ENCODE data around the gene NAMPT. TPM values are rescaled to one million over a fixed set of nuclear protein-coding genes. Genes with fewer than 3 reads are reported as not detected.

Gene NAMPT
- total and polyA plus RNA-seq, 9 of the 15 experiments (the other 6 are each of a cell fraction or from before 2014, with no cell fraction given) = 41.1 to 160 (median 106) TPM

GRCh38 chr7:106285855-106286492, 1.2 kb upstream of the NAMPT start:
- H3K27ac ChIP-seq (ENCODE audit: extremely low read depth, low read depth, low read length) = peak overlapping the region; percentile 91
- H3K4me3 ChIP-seq = peak overlapping the region; percentile 73
- H3K9me1 ChIP-seq (ENCODE audit: control insufficient read depth, insufficient read depth, low read length) = no peaks in the 10 kb centered on the region
- H4K20me1 ChIP-seq (replicated peaks; ENCODE audit: control insufficient read depth, insufficient read depth, low read length) = peaks cover 4% of the 10 kb centered on the region; the same call in 1 of the 2 replicates
- H3K4me1 ChIP-seq (replicated peaks in 1 of 2; ENCODE audit: control insufficient read depth in 2 of 2, insufficient read depth in 2 of 2, low read length in 2 of 2) = peaks cover 11 to 24% of the 10 kb centered on the region in 2 experiments
- peak overlapping the region; percentile 91 to 96 for H3K9ac ChIP-seq (ENCODE audit: insufficient read depth in 1 of 2, low read depth in 2 of 2, low read length in 2 of 2)
- ChIA-PET CTCF (ENCODE audit: low intra/inter-chr PET ratio) (interaction anchor here (0.6 kb wide), 1 partner anchor 529 kb away, joined by 3 read pairs; no protein-coding TSS in a partner anchor), POLR2A (interaction anchor here (0.7 to 3.0 kb wide), 14 partner anchors 9 to 911 kb away, joined by 3 to 39 read pairs (median 5); no protein-coding TSS in a partner anchor)
- no peaks in the 10 kb centered on the region for H3K27me3 ChIP-seq (ENCODE audit: control insufficient read depth in 2 of 2, insufficient read depth in 2 of 2, low read length in 2 of 2)
- H3K4me2 ChIP-seq (ENCODE audit: insufficient read depth, low read length) = peak overlapping the region; percentile 93
- intact Hi-C loops (cut with micrococcal nuclease) (loop anchor here (1.0 to 10.0 kb wide), 7 partner anchors 61 to 489 kb away; partner anchors contain the start of gene CCDC71L), in situ Hi-C loops (cut with MboI) (no loop called here)
- no peak for DNase-seq (ENCODE audit: extremely low read depth in 1 of 4, low spot score in 3 of 4)
- no TSS peak for BruUV-seq (replicated peaks)
- FAIRE-seq = no peak
- no peaks in the 10 kb centered on the region for H3K9me3 ChIP-seq (replicated peaks; ENCODE audit: control insufficient read depth, insufficient read depth, low read depth, low read length)
- H2AFZ ChIP-seq (ENCODE audit: low read depth, low read length) = peak overlapping the region; percentile 87
- no peak for ATAC-seq
- H3K36me3 ChIP-seq (ENCODE audit: control insufficient read depth, insufficient read depth, low read length) = 0 out of 3 replicates have a peak, but pooled peaks cover 9% of the 10 kb centered on the region
- WGBS (ENCODE audit: insufficient coverage, low coverage, missing lambda C conversion rate) = 2% methylated on average over 14 of the region's 14 CpGs
- peaks cover 38% of the 10 kb centered on the region for H3K79me2 ChIP-seq (ENCODE audit: control insufficient read depth, insufficient read depth, low read length)
- TF ChIP-seq MCM5 (IDR thresholded peaks at IDR 0.05; ENCODE audit: low read depth) = no peak
- TF ChIP-seq GTF2A2 (tag; IDR thresholded peaks at IDR 0.05) = no peak
- TF ChIP-seq AFF1 (IDR thresholded peaks at IDR 0.05; ENCODE audit: low read depth in 1 of 2, partially characterized antibody in 2 of 2) = no peak
- no peak for TF ChIP-seq ZNF407 (IDR thresholded peaks at IDR 0.05; ENCODE audit: low read depth)

Measured in K562 (cell line).